H1 (cell line): ENCODE data around the gene RUFY1.

Experiments used
- BRCA1 ChIP-seq: IDR thresholded peaks from 2 replicates; pipeline ENCODE4 v1.6.1; 2012; ENCODE audit warnings: low read depth, low read length, improper control_type of control experiment
- CEBPB ChIP-seq: IDR thresholded peaks from 2 replicates; pipeline ENCODE4 v1.6.1; 2012; ENCODE audit warnings: low read depth, low read length
- CREB1 ChIP-seq: IDR thresholded peaks from 2 replicates; pipeline ENCODE4 v1.6.1; 2012; ENCODE audit warnings: inconsistent platforms
- CTCF ChIP-seq, 3 experiments: IDR thresholded peaks; 1 replicate in 2 of 3; 2 replicates in 1 of 3; pipeline versions ENCODE4 v1.5.1 to v1.6.1; 2011; ENCODE audit warnings: low read length in 3 of 3, mild to moderate bottlenecking in 3 of 3, inconsistent platforms in 2 of 3, low read depth in 1 of 3, moderate library complexity in 1 of 3; ENCODE audit not compliant: insufficient read depth in 1 of 3; ENCODE audit errors: control extremely low read depth in 1 of 3
- JUND ChIP-seq: IDR thresholded peaks from 2 replicates; pipeline ENCODE4 v1.6.1; 2011; ENCODE audit warnings: mild to moderate bottlenecking, improper control_type of control experiment, low read length
- MAX ChIP-seq: IDR thresholded peaks from 2 replicates; pipeline ENCODE4 v1.6.1; 2012; ENCODE audit warnings: inconsistent platforms
- NRF1 ChIP-seq: IDR thresholded peaks from 2 replicates; pipeline ENCODE4 v1.6.1; 2011; ENCODE audit warnings: mild to moderate bottlenecking, low read depth, low read length, improper control_type of control experiment
- POLR2AphosphoS5 ChIP-seq: IDR thresholded peaks from 2 replicates; pipeline ENCODE4 v1.6.1; 2011; ENCODE audit warnings: low read depth, low read length
- SP4 ChIP-seq: IDR thresholded peaks from 2 replicates; pipeline ENCODE4 v1.6.1; 2012; ENCODE audit warnings: low read length, inconsistent platforms
- TAF1 ChIP-seq: IDR thresholded peaks from 2 replicates; pipeline ENCODE4 v1.6.1; 2011; ENCODE audit warnings: mild to moderate bottlenecking, low read depth, low read length

DNA sequence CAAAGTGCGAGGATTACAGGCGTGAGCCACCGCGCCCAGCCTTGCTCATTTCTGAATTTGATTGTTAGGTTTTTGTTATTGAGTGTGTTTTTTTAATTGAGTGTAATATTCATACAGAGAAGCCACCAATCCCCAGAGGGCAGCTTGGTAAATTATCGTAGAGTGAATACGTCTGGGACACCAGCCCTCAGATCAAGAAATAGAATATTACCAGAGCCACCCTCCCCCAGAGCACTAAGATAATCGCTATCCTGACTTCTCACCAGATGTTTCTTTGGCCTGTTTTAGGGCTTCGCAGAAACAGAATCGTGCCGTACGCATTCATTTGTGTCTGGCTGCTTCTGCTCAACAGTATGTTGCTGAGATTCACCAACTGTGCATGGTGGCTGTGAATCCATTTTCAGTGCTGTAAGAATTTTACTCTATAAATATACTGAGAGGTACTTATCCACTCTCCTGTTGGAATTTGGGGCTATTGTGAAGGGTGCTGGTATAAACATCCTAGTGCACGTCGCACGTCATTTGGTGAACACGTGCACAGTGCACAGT is 37.8 kb upstream of the RUFY1 start:
- TF ChIP-seq MAX = no peak
- TF ChIP-seq NRF1 = no peak
- no peak for TF ChIP-seq CTCF (IDR thresholded peaks at IDR 0.05; ENCODE audit: control extremely low read depth in 1 of 3, insufficient read depth in 1 of 3, low read depth in 1 of 3, low read length in 3 of 3)
- TF ChIP-seq BRCA1 = no peak
- no peak for TF ChIP-seq CEBPB
- no peak for TF ChIP-seq TAF1
- TF ChIP-seq CREB1 = no peak
- no peak for TF ChIP-seq SP4
- no peak for TF ChIP-seq JUND
- no peak for TF ChIP-seq POLR2AphosphoS5
